K562 (cell line): ENCODE results near the gene BSCL2. TPM values are rescaled to one million over a fixed set of nuclear protein-coding genes. Genes with fewer than 3 reads are reported as not detected.

Experiments used
- ATAC-seq: fragments of 200-7000 bp; cut with Tn5 transposase; 3 replicates; pipeline ENCODE4 v1.9.1; 2020; ENCODE audit warnings: moderate library complexity
- BruUV-seq: library from RNA; stranded (reverse); fragments of 400-500 nt; replicated peaks from 2 replicates; lab custom pipeline; 2021; lab: Mats Ljungman, UMichigan
- CTCF ChIA-PET: fragments of 300-600 bp; formaldehyde crosslinking; extraction: SDS; loops from one replicate; lab custom pipeline; 2021; ENCODE audit warnings: low intra/inter-chr PET ratio; lab: Yijun Ruan, JAX
- POLR2A ChIA-PET: fragments of 300-600, 350-650 bp; sonication (Branson Sonifier 250); formaldehyde crosslinking; extraction: SDS; loops from one replicate; lab custom pipeline; 2021; ENCODE audit warnings: antibody characterized with exemption, inconsistent platforms; lab: Yijun Ruan, JAX
- DNase-seq, 4 experiments: peaks; one replicate each; pipeline versions ENCODE4 v3.0.0 to v3.0.0-alpha.2; 2011 to 2018; ENCODE audit warnings: low spot score in 3 of 4, mixed read lengths in 3 of 4; ENCODE audit errors: extremely low read depth in 1 of 4
- FAIRE-seq: peaks from 2 replicates; lab custom pipeline; 2011; peaks lifted over from hg19 to GRCh38; lab: Jason Lieb, UNC
- H2AFZ ChIP-seq: 2 replicates; pipeline ENCODE4 v1.6.0; 2011; ENCODE audit warnings: low read depth, low read length, control low read depth, inconsistent platforms
- H3K27ac ChIP-seq: fragments of 200-600 bp; 3 replicates; pipeline ENCODE4 v1.8.0; 2011; ENCODE audit warnings: low read depth, mild to moderate bottlenecking, control low read depth, inconsistent platforms, low read length, moderate library complexity, mixed read lengths; ENCODE audit errors: extremely low read depth
- H3K27me3 ChIP-seq, 2 experiments: fragments of 300-600 bp in 1 of 2; 2 replicates in 1 of 2; 3 replicates in 1 of 2; pipeline versions ENCODE4 v1.6.0 to v1.8.0; 2011; ENCODE audit warnings: inconsistent platforms in 2 of 2, low read length in 2 of 2, mild to moderate bottlenecking in 1 of 2, mixed read lengths in 1 of 2, moderate library complexity in 1 of 2; ENCODE audit not compliant: control insufficient read depth in 2 of 2, insufficient read depth in 2 of 2
- H3K36me3 ChIP-seq: fragments of 300-600 bp; 3 replicates; pipeline ENCODE4 v1.8.0; 2011; ENCODE audit warnings: mild to moderate bottlenecking, low read length, inconsistent platforms; ENCODE audit not compliant: control insufficient read depth, insufficient read depth
- H3K4me1 ChIP-seq, 2 experiments: fragments of 200-600 bp in 1 of 2; replicated peaks in 1 of 2; 2 replicates in 1 of 2; 3 replicates in 1 of 2; pipeline versions ENCODE4 v1.5.1 to v1.8.0; 2011; ENCODE audit warnings: inconsistent platforms in 2 of 2, low read length in 2 of 2, mild to moderate bottlenecking in 1 of 2, mixed read lengths in 1 of 2, moderate library complexity in 1 of 2; ENCODE audit not compliant: control insufficient read depth in 2 of 2, insufficient read depth in 2 of 2
- H3K4me2 ChIP-seq: 2 replicates; pipeline ENCODE4 v1.6.1; 2011; ENCODE audit warnings: low read length, control low read depth, inconsistent platforms, mixed read lengths; ENCODE audit not compliant: insufficient read depth
- H3K4me3 ChIP-seq: fragments of 200-600 bp; sonication (generic), shearing (Covaris generic); 2 replicates; pipeline ENCODE4 v1.5.1; 2016; ENCODE audit warnings: control low read depth, inconsistent platforms
- H3K79me2 ChIP-seq: fragments of 200-600 bp; 3 replicates; pipeline ENCODE4 v1.8.0; 2011; ENCODE audit warnings: low read length, inconsistent platforms; ENCODE audit not compliant: control insufficient read depth, insufficient read depth
- H3K9ac ChIP-seq, 2 experiments: 2 replicates each; pipeline versions ENCODE4 v1.6.0 to v1.6.1; 2011; ENCODE audit warnings: low read depth in 2 of 2, low read length in 2 of 2, control low read depth in 1 of 2, inconsistent platforms in 1 of 2, mild to moderate bottlenecking in 1 of 2, mixed read lengths in 1 of 2; ENCODE audit not compliant: insufficient read depth in 1 of 2
- H3K9me1 ChIP-seq: one replicate; pipeline ENCODE4 v1.6.0; 2011; ENCODE audit warnings: inconsistent platforms, mild to moderate bottlenecking, low read length, moderate library complexity; ENCODE audit not compliant: control insufficient read depth, insufficient read depth
- H3K9me3 ChIP-seq: replicated peaks from 2 replicates; pipeline ENCODE4 v1.5.1; 2011; ENCODE audit warnings: low read depth, low read length, inconsistent platforms; ENCODE audit not compliant: control insufficient read depth, insufficient read depth
- H4K20me1 ChIP-seq: replicated peaks from 2 replicates; pipeline ENCODE4 v1.6.1; 2011; ENCODE audit warnings: low read length, inconsistent platforms, mixed read lengths; ENCODE audit not compliant: control insufficient read depth, insufficient read depth
- HDAC6 ChIP-seq: IDR thresholded peaks from 2 replicates; pipeline ENCODE4 v1.6.1; 2012; ENCODE audit warnings: low read depth, mild to moderate bottlenecking, control low read depth, inconsistent platforms, low read length, moderate library complexity
- NFYB ChIP-seq: IDR thresholded peaks from 2 replicates; pipeline ENCODE4 v1.6.1; 2011; ENCODE audit warnings: mild to moderate bottlenecking, moderate library complexity; ENCODE audit not compliant: insufficient read length; ENCODE audit errors: extremely low read depth
- NR2C2 ChIP-seq, 2 experiments: fragments of 200-800 bp in 1 of 2; sonication (Bioruptor generic) in 1 of 2; sonication (generic) in 1 of 2; formaldehyde crosslinking in 1 of 2; IDR thresholded peaks; 2 replicates each; pipeline versions ENCODE4 v1.6.1 to v1.8.0; 2016 to 2022; ENCODE audit warnings: mild to moderate bottlenecking in 1 of 2, missing compliant biosample characterization in 1 of 2, missing genetic modification characterization in 1 of 2, missing genetic modification reagents in 1 of 2
- RHOXF2B ChIP-seq: fragments of 250-450 bp; sonication (Bioruptor Pico); conservative IDR thresholded peaks from 2 replicates; pipeline ENCODE4 v1.5.1; 2021
- TEAD4 ChIP-seq, 2 experiments: sonication (generic) in 1 of 2; formaldehyde crosslinking in 1 of 2; IDR thresholded peaks; 2 replicates each; pipeline versions ENCODE4 v1.6.1 to v1.8.0; 2012 to 2022; ENCODE audit warnings: borderline replicate concordance in 1 of 2, inconsistent platforms in 1 of 2, low read length in 1 of 2, mild to moderate bottlenecking in 1 of 2, missing genetic modification reagents in 1 of 2
- U2AF1 ChIP-seq: fragments of 200-400 bp; formaldehyde crosslinking; optimal IDR thresholded peaks from 2 replicates; pipeline ENCODE3; 2017; ENCODE audit warnings: mild to moderate bottlenecking, low read depth, low read length, moderate library complexity
- ZNF324 ChIP-seq: fragments of 250-450 bp; sonication (Bioruptor Pico); IDR thresholded peaks from 2 replicates; pipeline ENCODE4 v1.4.0; 2020; ENCODE audit warnings: mild to moderate bottlenecking
- WGBS: fragments of 100-300 bp; shearing (Covaris generic); methylation state at CpG from one replicate; pipeline ENCODE4 v1.1.6; 2016; ENCODE audit warnings: low coverage, mixed read lengths; ENCODE audit not compliant: insufficient coverage; ENCODE audit errors: missing lambda C conversion rate; 5-methylcytosine and 5-hydroxymethylcytosine counted together
- in situ Hi-C: fragments of 300-500 bp; cut with MboI; formaldehyde crosslinking; loops from 4 replicates; pipeline ENCODE4 v1.15.0; 2018; ENCODE audit warnings: inconsistent platforms, mixed read lengths
- intact Hi-C: fragments of 100-400 bp; cut with micrococcal nuclease; formaldehyde crosslinking; loops from 2 replicates; pipeline ENCODE4 v1.14.2; 2022
- polyA plus RNA-seq, 8 experiments: library from polyadenylated mRNA; depleted of rRNA in 4 of 8; stranded (reverse) in 5 of 8; unstranded in 3 of 8; fragments of >200 nt; fragmentation: Nextera tagmentation in 2 of 8; fragmentation: Illumina TruSeq in 1 of 8; extraction: Ambion mirVana in 2 of 8; extraction: Trizol in 1 of 8; gene quantifications; 2 replicates each; pipeline versions ENCODE4 v1.2.1 to v1.2.3, GENCODE V29; 2011 to 2014; ENCODE audit warnings: inconsistent platforms in 1 of 8, missing spikeins in 1 of 8
- total RNA-seq, 7 experiments: library from RNA; depleted of rRNA in 6 of 7; stranded (reverse); fragments of >200 nt in 6 of 7; fragmentation: Illumina TruSeq in 2 of 7; extraction: Trizol in 2 of 7; gene quantifications; 2 replicates each; pipeline versions ENCODE4 v1.2.1 to v1.2.3, GENCODE V29; 2011 to 2021; ENCODE audit warnings: low replicate concordance in 1 of 7
- TF ChIP-seq, protein P1 (sequence below): IDR thresholded peaks from 3 replicates; pipeline ENCODE4 v1.6.1; 2011; ENCODE audit warnings: borderline replicate concordance, mild to moderate bottlenecking, moderate library complexity; ENCODE audit not compliant: insufficient read length; ENCODE audit errors: extremely low read depth
- TF ChIP-seq, protein P2 (sequence below): fragments of 250-450 bp; sonication (Bioruptor Pico); IDR thresholded peaks from 2 replicates; pipeline ENCODE4 v1.4.0; 2020; ENCODE audit warnings: mild to moderate bottlenecking, moderate library complexity

The BSCL2 gene
- total and polyA plus RNA-seq, 9 of the 15 experiments (the other 6 are each of a cell fraction or from before 2014, with no cell fraction given): 18.9 to 51.7 (median 35.2) TPM

DNA sequence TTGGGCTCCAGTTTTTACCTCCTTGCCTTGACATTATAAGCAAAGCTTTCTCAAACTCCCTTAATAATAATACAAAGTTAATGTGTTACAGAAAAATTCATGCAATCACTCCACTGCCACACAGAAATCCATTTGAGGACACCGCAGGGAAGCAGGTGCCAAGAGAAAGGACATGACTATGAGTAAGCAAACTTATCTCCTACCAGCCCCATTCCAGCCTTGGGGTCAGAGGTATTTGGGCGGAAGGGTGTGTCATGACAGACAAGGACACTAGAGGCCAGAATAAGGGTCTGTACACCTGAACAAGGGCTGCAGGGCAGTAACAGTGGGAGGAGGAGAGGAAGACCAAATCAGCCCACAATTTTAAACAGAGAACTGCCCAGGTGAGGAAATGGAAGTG lies 6.1 kb upstream of the BSCL2 start (continued):
- TF ChIP-seq NR2C2 (CRISPR knock-in tag; IDR thresholded peaks at IDR 0.05) (no peak), NR2C2 (tag; IDR thresholded peaks at IDR 0.05) (peak; percentile 75), NFYB (no peak)

DNA sequence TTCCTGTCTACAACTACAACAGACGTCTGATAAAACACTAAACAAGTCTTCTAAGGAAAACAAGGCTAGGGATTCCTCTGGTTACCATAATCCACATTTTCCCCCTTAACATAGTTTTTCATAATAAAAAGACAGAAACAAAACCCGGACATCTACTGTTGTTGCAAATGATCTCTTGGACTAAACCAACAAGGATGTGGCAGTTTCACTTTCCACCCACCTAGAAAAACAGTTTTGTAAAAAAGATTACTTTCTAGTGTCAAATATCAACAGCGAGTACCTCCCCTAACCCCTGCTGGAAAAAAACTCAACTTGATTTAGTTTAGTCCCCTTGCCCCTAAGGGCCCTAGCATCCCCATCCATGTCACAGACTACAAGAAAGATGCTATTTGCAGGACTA lies 5.6 kb upstream of the BSCL2 start:
- POLR2A ChIA-PET: interaction anchor here (0.6 to 1.5 kb wide), 2 partner anchors 10 to 18 kb away, joined by 3 read pairs; no protein-coding TSS in a partner anchor
- H4K20me1 ChIP-seq: peaks cover 4% of the 10 kb centered on the region; the same call in 1 of the 2 replicates
- intact Hi-C loops: no loop called here
- no peak overlapping the region for H2AFZ ChIP-seq
- no peak overlapping the region for H3K4me3 ChIP-seq
- FAIRE-seq (no peak), ATAC-seq (no peak), DNase-seq (no peak)
- in situ Hi-C loops: no loop called here
- H3K36me3 ChIP-seq: peaks cover 95% of the 10 kb centered on the region
- no peaks in the 10 kb centered on the region for H3K27me3 ChIP-seq
- no peaks in the 10 kb centered on the region for H3K9me3 ChIP-seq
- peak overlapping the region; percentile 39; the same call in 2 of the 3 replicates for H3K27ac ChIP-seq
- H3K9me1 ChIP-seq: no peaks in the 10 kb centered on the region
- H3K9ac ChIP-seq: no peak overlapping the region
- WGBS: 81% methylated on average over 3 of the region's 3 CpGs
- H3K79me2 ChIP-seq: peaks cover 20% of the 10 kb centered on the region; the same call in 2 of the 3 replicates
- CTCF ChIA-PET: interaction anchor here (0.5 kb wide), 1 partner anchor 42 kb away, joined by 3 read pairs; no protein-coding TSS in a partner anchor
- H3K4me1 ChIP-seq: peaks cover 19 to 24% of the 10 kb centered on the region in 2 experiments; a peak in 4 of 5 replicates
- BruUV-seq: no TSS peak
- H3K4me2 ChIP-seq: no peak overlapping the region
- TF ChIP-seq ZNF324 (CRISPR knock-in tag) (no peak), TEAD4 (IDR thresholded peaks at IDR 0.05; ENCODE audit: low read length) (no peak), TEAD4 (CRISPR knock-in tag; IDR thresholded peaks at IDR 0.05; ENCODE audit: borderline replicate concordance) (no peak), U2AF1 (no peak), RHOXF2B (CRISPR knock-in tag) (no peak), HDAC6 (no peak)
- TF ChIP-seq, protein P1, sequence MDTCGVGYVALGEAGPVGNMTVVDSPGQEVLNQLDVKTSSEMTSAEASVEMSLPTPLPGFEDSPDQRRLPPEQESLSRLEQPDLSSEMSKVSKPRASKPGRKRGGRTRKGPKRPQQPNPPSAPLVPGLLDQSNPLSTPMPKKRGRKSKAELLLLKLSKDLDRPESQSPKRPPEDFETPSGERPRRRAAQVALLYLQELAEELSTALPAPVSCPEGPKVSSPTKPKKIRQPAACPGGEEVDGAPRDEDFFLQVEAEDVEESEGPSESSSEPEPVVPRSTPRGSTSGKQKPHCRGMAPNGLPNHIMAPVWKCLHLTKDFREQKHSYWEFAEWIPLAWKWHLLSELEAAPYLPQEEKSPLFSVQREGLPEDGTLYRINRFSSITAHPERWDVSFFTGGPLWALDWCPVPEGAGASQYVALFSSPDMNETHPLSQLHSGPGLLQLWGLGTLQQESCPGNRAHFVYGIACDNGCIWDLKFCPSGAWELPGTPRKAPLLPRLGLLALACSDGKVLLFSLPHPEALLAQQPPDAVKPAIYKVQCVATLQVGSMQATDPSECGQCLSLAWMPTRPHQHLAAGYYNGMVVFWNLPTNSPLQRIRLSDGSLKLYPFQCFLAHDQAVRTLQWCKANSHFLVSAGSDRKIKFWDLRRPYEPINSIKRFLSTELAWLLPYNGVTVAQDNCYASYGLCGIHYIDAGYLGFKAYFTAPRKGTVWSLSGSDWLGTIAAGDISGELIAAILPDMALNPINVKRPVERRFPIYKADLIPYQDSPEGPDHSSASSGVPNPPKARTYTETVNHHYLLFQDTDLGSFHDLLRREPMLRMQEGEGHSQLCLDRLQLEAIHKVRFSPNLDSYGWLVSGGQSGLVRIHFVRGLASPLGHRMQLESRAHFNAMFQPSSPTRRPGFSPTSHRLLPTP: no peak
- TF ChIP-seq, protein P2, sequence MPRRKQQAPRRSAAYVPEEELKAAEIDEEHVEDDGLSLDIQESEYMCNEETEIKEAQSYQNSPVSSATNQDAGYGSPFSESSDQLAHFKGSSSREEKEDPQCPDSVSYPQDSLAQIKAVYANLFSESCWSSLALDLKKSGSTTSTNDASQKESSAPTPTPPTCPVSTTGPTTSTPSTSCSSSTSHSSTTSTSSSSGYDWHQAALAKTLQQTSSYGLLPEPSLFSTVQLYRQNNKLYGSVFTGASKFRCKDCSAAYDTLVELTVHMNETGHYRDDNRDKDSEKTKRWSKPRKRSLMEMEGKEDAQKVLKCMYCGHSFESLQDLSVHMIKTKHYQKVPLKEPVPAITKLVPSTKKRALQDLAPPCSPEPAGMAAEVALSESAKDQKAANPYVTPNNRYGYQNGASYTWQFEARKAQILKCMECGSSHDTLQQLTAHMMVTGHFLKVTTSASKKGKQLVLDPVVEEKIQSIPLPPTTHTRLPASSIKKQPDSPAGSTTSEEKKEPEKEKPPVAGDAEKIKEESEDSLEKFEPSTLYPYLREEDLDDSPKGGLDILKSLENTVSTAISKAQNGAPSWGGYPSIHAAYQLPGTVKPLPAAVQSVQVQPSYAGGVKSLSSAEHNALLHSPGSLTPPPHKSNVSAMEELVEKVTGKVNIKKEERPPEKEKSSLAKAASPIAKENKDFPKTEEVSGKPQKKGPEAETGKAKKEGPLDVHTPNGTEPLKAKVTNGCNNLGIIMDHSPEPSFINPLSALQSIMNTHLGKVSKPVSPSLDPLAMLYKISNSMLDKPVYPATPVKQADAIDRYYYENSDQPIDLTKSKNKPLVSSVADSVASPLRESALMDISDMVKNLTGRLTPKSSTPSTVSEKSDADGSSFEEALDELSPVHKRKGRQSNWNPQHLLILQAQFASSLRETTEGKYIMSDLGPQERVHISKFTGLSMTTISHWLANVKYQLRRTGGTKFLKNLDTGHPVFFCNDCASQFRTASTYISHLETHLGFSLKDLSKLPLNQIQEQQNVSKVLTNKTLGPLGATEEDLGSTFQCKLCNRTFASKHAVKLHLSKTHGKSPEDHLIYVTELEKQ (CRISPR knock-in tag): no peak
